ENCODE results near the gene KTN1. TPM values are rescaled to one million over a fixed set of nuclear protein-coding genes. Genes with fewer than 3 reads are reported as not detected.

Gene KTN1
- total RNA-seq, 1 donor from 2014 or later: 191 TPM

- H3K36me3 Mint-ChIP-seq: no peaks in the 10 kb centered on the region
- Histone ChIP-seq H2AFZ (replicated peaks) (no peak overlapping the region), H3F3A (ENCODE audit: low read depth) (peaks cover 4% of the 10 kb centered on the region), H3K4me3 (no peak overlapping the region), H3K4me2 (no peak overlapping the region), H3K9me3 (ENCODE audit: low read depth) (no peaks in the 10 kb centered on the region), H3K27ac (no peak overlapping the region), H4K20me1 (ENCODE audit: low read depth) (no peaks in the 10 kb centered on the region), H3K27me3 (no peaks in the 10 kb centered on the region), H3K79me2 (ENCODE audit: low read depth) (no peaks in the 10 kb centered on the region), H3K36me3 (no peaks in the 10 kb centered on the region), H3K4me1 (peaks cover 9% of the 10 kb centered on the region), H3K9ac (no peak overlapping the region)
- no peak overlapping the region for H3K27ac Mint-ChIP-seq
- H3K4me3 Mint-ChIP-seq: no peak overlapping the region
- H3K9me3 Mint-ChIP-seq: peaks cover 7% of the 10 kb centered on the region
- H3K4me1 Mint-ChIP-seq: peaks cover 6% of the 10 kb centered on the region
- no peak for DNase-seq (ENCODE audit: low spot score)
- no peaks in the 10 kb centered on the region for H3K27me3 Mint-ChIP-seq (ENCODE audit: insufficient read depth, low read depth)
- TF ChIP-seq EZH2 (IDR thresholded peaks at IDR 0.05) (no peak), CTCF (IDR thresholded peaks at IDR 0.05) (no peak), EZH2phosphoT487 (IDR thresholded peaks at IDR 0.05) (no peak)
Measured at GRCh38 chr14:55536204-55536708, 43.8 kb upstream of the KTN1 start.

GRCh38 chr14:55537782-55538181, 42.2 kb upstream of the KTN1 start:
- H3K4me3 ChIP-seq: no peak overlapping the region
- no peak overlapping the region for H3K4me2 ChIP-seq
- H3K27me3 ChIP-seq: no peaks in the 10 kb centered on the region
- H3F3A ChIP-seq (ENCODE audit: low read depth): peaks cover 4% of the 10 kb centered on the region
- H4K20me1 ChIP-seq (ENCODE audit: low read depth): no peaks in the 10 kb centered on the region
- no peaks in the 10 kb centered on the region for H3K36me3 ChIP-seq
- Mint-ChIP-seq H3K4me1 (peaks cover 8% of the 10 kb centered on the region), H3K36me3 (no peaks in the 10 kb centered on the region), H3K4me3 (no peak overlapping the region), H3K27ac (no peak overlapping the region), H3K27me3 (ENCODE audit: insufficient read depth, low read depth) (no peaks in the 10 kb centered on the region), H3K9me3 (peaks cover 7% of the 10 kb centered on the region)
- no peak overlapping the region for H2AFZ ChIP-seq (replicated peaks)
- no peaks in the 10 kb centered on the region for H3K79me2 ChIP-seq (ENCODE audit: low read depth)
- no peaks in the 10 kb centered on the region for H3K9me3 ChIP-seq (ENCODE audit: low read depth)
- peaks cover 9% of the 10 kb centered on the region for H3K4me1 ChIP-seq
- no peak overlapping the region for H3K9ac ChIP-seq
- no peak for TF ChIP-seq EZH2phosphoT487 (IDR thresholded peaks at IDR 0.05)
- H3K27ac ChIP-seq: no peak overlapping the region
- DNase-seq (ENCODE audit: low spot score): no peak

GRCh38 chr14:55539975-55540374, 40.0 kb upstream of the KTN1 start:
- Mint-ChIP-seq H3K4me1 (peaks cover 4% of the 10 kb centered on the region), H3K9me3 (peaks cover 7% of the 10 kb centered on the region), H3K4me3 (no peak overlapping the region), H3K36me3 (no peaks in the 10 kb centered on the region), H3K27me3 (ENCODE audit: insufficient read depth, low read depth) (no peaks in the 10 kb centered on the region), H3K27ac (no peak overlapping the region)
- H2AFZ ChIP-seq (replicated peaks): no peak overlapping the region
- H3K36me3 ChIP-seq: no peaks in the 10 kb centered on the region
- no peak overlapping the region for H3K27ac ChIP-seq
- H3K4me3 ChIP-seq: no peak overlapping the region
- TF ChIP-seq EZH2 (IDR thresholded peaks at IDR 0.05): no peak
- no peak for TF ChIP-seq EZH2phosphoT487 (IDR thresholded peaks at IDR 0.05)
- no peaks in the 10 kb centered on the region for H4K20me1 ChIP-seq (ENCODE audit: low read depth)
- no peaks in the 10 kb centered on the region for H3K79me2 ChIP-seq (ENCODE audit: low read depth)
- H3K9me3 ChIP-seq (ENCODE audit: low read depth): no peaks in the 10 kb centered on the region
- H3K4me1 ChIP-seq: peaks cover 5% of the 10 kb centered on the region
- no peak overlapping the region for H3K4me2 ChIP-seq
- DNase-seq (ENCODE audit: low spot score): no peak
- no peaks in the 10 kb centered on the region for H3F3A ChIP-seq (ENCODE audit: low read depth)
- no peaks in the 10 kb centered on the region for H3K27me3 ChIP-seq
- no peak overlapping the region for H3K9ac ChIP-seq

GRCh38 chr14:55540847-55541773, 38.9 kb upstream of the KTN1 start:
- Histone ChIP-seq H3K4me2 (no peak overlapping the region), H3K27ac (no peak overlapping the region), H3K27me3 (no peaks in the 10 kb centered on the region), H3F3A (ENCODE audit: low read depth) (no peaks in the 10 kb centered on the region), H3K9me3 (ENCODE audit: low read depth) (no peaks in the 10 kb centered on the region), H3K4me3 (no peak overlapping the region), H4K20me1 (ENCODE audit: low read depth) (no peaks in the 10 kb centered on the region), H3K9ac (no peak overlapping the region), H2AFZ (replicated peaks) (no peak overlapping the region), H3K79me2 (ENCODE audit: low read depth) (no peaks in the 10 kb centered on the region), H3K36me3 (no peaks in the 10 kb centered on the region), H3K4me1 (peaks cover 5% of the 10 kb centered on the region)
- DNase-seq (ENCODE audit: low spot score): no peak
- Mint-ChIP-seq H3K27ac (no peak overlapping the region), H3K4me3 (no peak overlapping the region), H3K36me3 (no peaks in the 10 kb centered on the region), H3K9me3 (peaks cover 5% of the 10 kb centered on the region), H3K4me1 (peaks cover 4% of the 10 kb centered on the region), H3K27me3 (ENCODE audit: insufficient read depth, low read depth) (no peaks in the 10 kb centered on the region)
- TF ChIP-seq EZH2 (IDR thresholded peaks at IDR 0.05): no peak
- TF ChIP-seq EZH2phosphoT487 (IDR thresholded peaks at IDR 0.05): no peak
- TF ChIP-seq CTCF (IDR thresholded peaks at IDR 0.05): no peak

Data from neural progenitor cell (in vitro differentiated cells).